Measurements from ENCODE around the gene MINDY4.

MINDY4 gene

DNA sequence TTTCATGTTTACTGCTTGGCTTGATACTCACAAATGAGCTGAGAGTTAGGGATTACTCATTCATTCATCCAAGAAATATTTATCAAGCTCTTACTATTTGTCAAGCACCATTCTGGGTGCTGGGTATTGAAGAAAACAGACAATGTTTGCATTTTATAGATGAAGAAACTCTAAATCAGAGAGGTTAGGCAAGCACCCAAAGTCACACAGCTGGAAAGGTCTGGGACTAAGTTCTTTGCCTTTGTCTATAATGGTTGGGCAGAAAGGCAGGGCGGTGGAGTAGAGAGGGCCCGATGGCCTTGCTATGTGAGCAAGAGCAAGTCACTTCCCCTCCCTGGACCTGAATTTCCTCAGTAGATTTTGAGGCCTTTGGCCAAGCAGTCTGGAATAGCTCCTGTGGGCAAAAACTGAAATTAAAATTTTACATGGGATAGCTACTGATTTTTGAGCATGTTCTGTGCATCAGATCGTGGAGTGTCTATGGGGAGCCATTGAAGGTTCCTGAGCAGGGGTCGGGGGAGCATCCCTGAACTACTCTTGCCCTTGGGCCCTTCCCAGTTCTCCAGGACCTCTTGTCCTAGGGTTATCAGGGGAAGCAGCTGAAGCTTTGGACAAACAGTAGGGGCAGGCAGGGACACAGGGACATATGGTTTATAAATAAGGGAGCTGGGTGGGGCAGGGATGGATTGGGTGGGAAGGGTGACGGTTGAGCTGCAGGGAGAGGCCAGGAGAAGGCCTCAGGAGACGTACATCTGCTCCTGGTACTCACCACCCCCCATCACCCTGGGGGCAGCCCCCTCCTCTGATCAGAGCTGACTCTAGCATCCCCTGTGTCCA, 163.7 kb downstream of the MINDY4 start:
- no peak for DNase-seq

DNA sequence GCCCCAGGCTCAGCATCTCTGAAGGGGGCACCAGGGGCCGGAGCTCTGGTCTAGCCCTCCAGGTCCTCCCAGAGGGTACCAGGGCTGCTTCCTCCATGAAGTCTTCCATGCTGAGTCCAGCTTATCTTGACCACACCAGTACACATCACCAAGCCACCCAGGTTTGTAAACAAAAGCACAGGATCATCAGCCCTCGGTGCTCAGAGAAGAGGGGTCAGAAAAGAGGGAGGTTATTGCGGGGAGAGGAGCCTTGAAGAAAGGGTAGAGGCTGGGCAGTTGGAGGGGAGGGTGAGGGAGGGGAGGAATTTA, 164.3 kb downstream of the MINDY4 start:
- DNase-seq, result no peak

GRCh38 chr7:30936650-30937245, 165.5 kb downstream of the MINDY4 start:
- no peak for DNase-seq

DNA sequence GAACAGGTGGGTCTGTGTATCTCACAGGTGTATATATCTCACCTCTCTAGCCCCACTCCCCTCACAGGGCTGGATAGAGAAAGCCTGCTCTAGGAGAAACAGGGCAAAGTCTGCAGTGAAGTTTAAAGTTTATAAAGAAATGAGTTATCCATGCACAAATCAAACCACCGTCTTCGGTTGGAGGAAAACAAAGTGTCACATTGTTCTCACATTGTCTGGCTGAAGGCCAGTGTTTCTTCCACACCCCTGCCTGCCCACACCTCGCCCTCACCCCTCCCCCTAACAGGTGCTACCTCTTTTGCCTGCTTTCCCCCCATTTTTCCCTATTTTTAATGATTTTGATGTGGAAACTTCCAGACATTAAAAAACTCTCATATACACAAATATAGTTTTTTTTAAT, 166.2 kb downstream of the MINDY4 start:
- no peak for DNase-seq

DNA sequence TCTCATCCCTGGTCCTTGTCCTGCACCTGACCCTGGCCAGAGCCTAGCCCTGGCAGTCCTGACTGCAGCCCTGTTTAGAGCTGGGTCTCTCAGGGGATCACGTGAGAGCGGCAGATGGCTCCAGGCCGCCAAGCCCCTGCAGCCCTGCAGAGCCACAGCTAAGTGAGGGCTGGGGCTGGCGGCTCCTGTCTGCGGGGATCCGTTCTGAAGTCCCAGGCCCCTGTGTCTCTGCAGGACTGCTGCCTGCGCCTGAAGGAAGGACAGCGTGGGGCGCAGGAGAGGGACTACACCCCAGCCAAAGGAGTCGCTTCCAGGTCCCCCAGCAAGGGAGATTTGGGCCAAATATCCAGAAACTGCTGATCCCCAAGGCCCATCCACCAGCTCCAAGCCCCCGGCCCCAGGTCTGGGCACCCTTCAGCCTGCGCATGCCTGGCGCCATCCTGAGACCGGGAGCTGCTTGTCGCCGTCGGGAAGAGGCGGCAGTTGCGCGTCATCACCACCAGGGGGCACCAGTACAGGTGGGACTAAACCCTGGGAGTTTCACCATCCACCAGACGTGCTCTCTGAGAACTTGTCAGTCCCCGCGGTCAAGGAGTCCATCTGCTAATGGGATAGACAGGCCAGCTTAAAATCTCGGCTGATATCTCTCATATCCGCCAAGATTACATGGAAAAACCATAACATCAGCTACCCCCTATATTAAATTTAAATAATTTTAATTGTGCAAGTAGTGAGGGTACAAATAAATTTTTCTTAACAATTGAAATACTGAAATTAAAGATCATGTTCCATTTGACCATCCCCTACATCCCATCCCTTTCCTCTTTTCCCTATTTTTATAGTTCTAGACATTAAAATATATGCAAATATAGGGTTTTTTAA, 167.5 kb downstream of the MINDY4 start:
- DNase-seq, result peak; percentile 59

- DNase-seq, result no peak
Measured at GRCh38 chr7:30941582-30942323, 170.5 kb downstream of the MINDY4 start.

All from NCI-H748 treated with DMSO at 0.1 percent for 48 hours (cell line).